GM12892 (cell line): ENCODE data around the gene SUN1.

Source experiments
- DNase-seq: peaks from one replicate; pipeline ENCODE4 v3.0.0; 2011; ENCODE audit not compliant: insufficient read length
- FAIRE-seq: peaks from 2 replicates; lab custom pipeline; 2011; peaks lifted over from hg19 to GRCh38; lab: Jason Lieb, UNC
- POLR2A ChIP-seq: IDR thresholded peaks from 2 replicates; pipeline ENCODE4 v1.6.1; 2011; ENCODE audit warnings: low read depth, low read length, control low read depth
- POLR2AphosphoS5 ChIP-seq: IDR thresholded peaks from 2 replicates; pipeline ENCODE4 v1.6.1; 2011; ENCODE audit warnings: low read depth, low read length, control low read depth
- TAF1 ChIP-seq: IDR thresholded peaks from 2 replicates; pipeline ENCODE4 v1.6.1; 2011; ENCODE audit warnings: low read depth, mild to moderate bottlenecking, control low read depth, low read length, borderline replicate concordance

SUN1 gene

DNA sequence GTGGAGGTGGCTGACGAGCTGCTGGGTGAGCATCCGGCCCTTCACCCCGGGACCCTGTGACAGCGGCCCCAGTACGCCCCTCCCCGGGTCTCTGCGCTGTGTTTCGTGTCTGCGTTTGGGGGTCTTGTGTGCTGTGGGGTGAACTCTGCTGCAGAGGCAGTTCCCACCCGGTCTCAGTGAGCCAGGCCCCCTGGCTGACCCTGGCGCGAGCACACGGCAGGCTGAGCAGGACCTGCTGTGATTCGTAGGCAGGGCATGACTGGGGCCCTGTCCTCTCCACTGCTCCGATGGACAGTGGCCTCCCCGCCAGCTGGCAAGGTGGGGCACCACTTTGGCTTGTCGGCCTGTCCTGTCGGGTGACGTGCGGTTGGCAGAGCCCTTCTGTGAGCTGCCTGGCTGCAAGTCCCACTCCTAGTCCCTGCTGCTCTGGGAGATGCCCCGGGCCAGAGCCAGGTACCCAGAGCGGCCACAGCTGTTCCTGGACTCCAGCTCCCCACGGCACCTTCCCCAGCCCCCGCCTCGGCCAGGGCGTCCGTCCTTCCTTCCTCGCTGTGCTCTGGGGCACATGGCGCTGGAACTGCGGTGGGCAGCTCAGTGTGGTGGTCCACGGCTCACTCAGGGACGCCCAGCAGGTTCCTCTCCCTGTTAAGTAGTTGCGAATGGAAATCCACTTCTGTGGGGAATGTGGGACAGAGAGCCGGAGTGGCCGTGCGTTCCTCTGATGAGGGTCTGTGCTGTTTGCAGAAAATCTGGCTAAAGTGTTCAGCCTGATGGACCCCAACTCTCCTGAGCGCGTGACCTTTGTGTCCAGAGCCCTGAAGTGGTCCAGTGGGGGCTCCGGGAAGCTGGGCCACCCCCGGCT is 54.6 kb downstream of the SUN1 start:
- FAIRE-seq (no peak), DNase-seq (no peak)
- TF ChIP-seq POLR2A (no peak), TAF1 (no peak), POLR2AphosphoS5 (no peak)

DNA sequence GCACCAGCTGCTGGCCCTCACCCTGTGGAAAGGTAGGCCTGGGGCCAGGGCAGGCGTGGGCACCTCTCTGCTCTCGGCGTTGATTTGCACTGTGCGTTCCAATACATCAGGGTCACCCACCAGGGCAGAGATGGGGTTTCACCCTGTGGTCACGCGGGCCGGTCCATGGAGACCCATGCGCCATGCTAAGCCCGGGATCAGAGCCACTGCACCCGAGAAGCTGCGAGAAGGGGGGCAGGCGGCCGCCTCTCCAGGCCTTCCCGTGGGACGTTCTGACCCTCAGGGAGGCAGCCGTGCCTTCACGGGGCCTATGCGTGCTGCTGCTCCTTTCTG is 55.2 kb downstream of the SUN1 start:
- no peak for DNase-seq
- no peak for TF ChIP-seq POLR2AphosphoS5
- TF ChIP-seq TAF1, result no peak
- no peak for FAIRE-seq

GRCh38 chr7:888081-889024 is 56.1 kb downstream of the SUN1 start:
- no peak for DNase-seq
- TF ChIP-seq POLR2AphosphoS5 (no peak), POLR2A (no peak), TAF1 (no peak)
- FAIRE-seq, result no peak

DNA sequence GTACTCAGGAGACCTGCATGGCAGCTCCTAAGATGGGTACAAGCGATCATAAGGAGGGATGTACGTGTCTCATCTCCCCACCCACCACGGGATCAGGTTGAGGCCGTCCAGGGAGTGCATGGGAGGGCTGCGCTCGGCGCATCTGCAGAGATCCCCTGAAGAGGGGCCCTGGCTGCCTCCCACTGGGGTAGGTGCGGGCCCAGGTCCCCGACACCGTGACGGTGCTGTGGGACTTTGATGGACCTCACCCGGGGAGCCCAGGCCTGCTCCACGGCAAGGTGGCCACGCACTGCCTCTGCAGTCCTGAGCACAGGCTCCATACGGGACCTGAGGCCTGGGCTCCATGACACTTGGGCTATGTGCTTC is 56.7 kb downstream of the SUN1 start:
- DNase-seq (no peak), FAIRE-seq (no peak)
- TF ChIP-seq TAF1 (no peak), POLR2AphosphoS5 (no peak), POLR2A (no peak)

- DNase-seq, result no peak
- no peak for TF ChIP-seq TAF1
- no peak for TF ChIP-seq POLR2AphosphoS5
- TF ChIP-seq POLR2A, result no peak
- no peak for FAIRE-seq
Measured at GRCh38 chr7:889391-889790, 57.1 kb downstream of the SUN1 start.

DNA sequence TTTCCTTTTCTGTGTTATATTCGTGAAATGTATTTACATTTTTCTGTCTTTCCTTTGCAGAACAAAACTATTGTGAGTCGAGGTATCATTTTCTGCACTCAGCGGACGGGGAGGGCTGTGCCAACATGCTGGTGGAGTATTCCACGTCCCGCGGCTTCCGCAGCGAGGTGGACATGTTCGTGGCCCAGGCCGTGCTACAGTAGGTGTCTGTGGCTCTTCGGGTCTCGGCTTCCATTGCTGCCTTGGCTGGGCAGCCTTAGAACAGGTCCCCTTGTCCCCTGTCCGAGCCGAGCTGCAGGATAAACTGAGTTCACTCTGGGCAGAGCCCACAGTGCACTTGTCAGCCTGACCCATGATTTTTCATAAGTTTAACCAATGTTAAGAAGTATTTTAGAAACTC is 58.6 kb downstream of the SUN1 start:
- TF ChIP-seq POLR2AphosphoS5 (no peak), POLR2A (no peak)
- DNase-seq (no peak), FAIRE-seq (no peak)

- DNase-seq (no peak), FAIRE-seq (no peak)
- TF ChIP-seq POLR2AphosphoS5 (no peak), TAF1 (no peak), POLR2A (no peak)
Measured at GRCh38 chr7:891291-891690, 59.0 kb downstream of the SUN1 start.

GRCh38 chr7:891805-892204 is 59.5 kb downstream of the SUN1 start:
- FAIRE-seq (no peak), DNase-seq (no peak)
- no peak for TF ChIP-seq POLR2A
- TF ChIP-seq TAF1, result no peak
- TF ChIP-seq POLR2AphosphoS5, result no peak

DNA sequence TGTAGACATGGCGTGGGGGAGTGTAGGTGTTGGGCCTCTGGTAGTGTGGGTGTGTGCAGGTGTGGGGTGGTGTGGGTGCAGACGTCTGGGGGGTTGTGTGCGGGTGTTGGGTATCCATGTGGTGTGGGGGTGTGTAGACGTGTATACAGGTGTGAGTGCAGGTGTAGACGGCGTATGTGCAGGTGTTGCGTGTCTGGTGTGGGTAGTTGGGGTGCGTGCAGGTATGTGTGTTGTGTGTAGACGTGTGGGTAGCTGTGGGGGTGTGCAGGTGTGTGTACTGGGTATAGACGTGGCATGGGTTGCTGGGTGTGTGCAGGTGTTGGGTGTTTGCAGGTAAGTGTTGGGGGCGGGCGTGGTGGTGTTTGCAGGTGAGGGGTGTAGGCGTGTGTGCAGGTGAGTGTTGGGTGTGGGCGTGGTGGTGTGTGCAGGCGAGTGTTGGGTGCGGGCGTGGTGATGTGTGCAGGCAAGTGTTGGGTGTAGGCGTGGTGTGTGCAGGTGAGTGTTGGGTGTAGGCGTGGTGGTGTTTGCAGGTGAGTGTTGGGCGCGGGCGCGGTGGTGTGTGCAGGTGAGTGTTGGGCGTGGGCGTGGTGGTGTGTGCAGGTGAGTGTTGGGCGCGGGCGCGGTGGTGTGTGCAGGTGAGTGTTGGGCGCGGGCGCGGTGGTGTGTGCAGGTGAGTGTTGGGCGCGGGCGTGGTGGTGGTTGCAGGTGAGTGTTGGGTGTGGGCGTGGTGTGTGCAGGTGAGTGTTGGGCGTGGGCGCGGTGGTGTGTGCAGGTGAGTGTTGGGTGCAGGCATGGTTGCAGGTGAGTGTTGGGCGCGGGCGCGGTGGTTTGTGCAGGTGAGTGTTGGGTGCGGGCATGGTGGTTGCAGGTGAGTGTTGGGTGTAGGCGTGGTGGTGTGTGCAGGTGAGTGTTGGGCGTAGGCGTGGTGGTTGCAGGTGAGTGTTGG is 60.6 kb downstream of the SUN1 start:
- TF ChIP-seq POLR2A, result no peak
- no peak for TF ChIP-seq POLR2AphosphoS5
- no peak for TF ChIP-seq TAF1
- FAIRE-seq (no peak), DNase-seq (no peak)

- FAIRE-seq, result no peak
Measured at GRCh38 chr7:893686-894085, 61.4 kb downstream of the SUN1 start.

GRCh38 chr7:894164-894867 is 62.0 kb downstream of the SUN1 start:
- TF ChIP-seq TAF1 (no peak), POLR2AphosphoS5 (no peak), POLR2A (no peak)

More at GRCh38 chr7:893686-894085, 61.4 kb downstream of the SUN1 start:
- DNase-seq, result no peak
- TF ChIP-seq POLR2AphosphoS5 (no peak), TAF1 (no peak), POLR2A (no peak)

More at GRCh38 chr7:894164-894867, 62.0 kb downstream of the SUN1 start:
- FAIRE-seq, result no peak
- no peak for DNase-seq
